ENCODE results near the gene BPHL. TPM values are rescaled to one million over a fixed set of nuclear protein-coding genes. Genes with fewer than 3 reads are reported as not detected.

The BPHL gene
- total and polyA plus RNA-seq, 2 of the 4 experiments (the other 2 are of a cell fraction): 14.7 to 16.3 TPM

GRCh38 chr6:3162565-3163247 lies 44.2 kb downstream of the BPHL start:
- H4K91ac ChIP-seq (ENCODE audit: insufficient read depth, low read depth, low read length): peak overlapping the region; percentile 36; the same call in 1 of the 2 replicates
- H4K8ac ChIP-seq (ENCODE audit: low read depth in 2 of 2, low read length in 2 of 2): peak overlapping the region; percentile 15 to 92
- peak overlapping the region; percentile 95 for H3K4me2 ChIP-seq (ENCODE audit: low read depth, low read length)
- H2BK5ac ChIP-seq (ENCODE audit: low read depth, low read length, poor library complexity, severe bottlenecking): peak overlapping the region; percentile 65
- no peak overlapping the region; the same call in 2 of the 3 replicates for H2BK15ac ChIP-seq (ENCODE audit: low read depth, low read length)
- peak overlapping the region; percentile 86 for H3K27ac ChIP-seq (ENCODE audit: insufficient read depth, low read length)
- peak overlapping the region; percentile 93 for H2AFZ ChIP-seq (replicated peaks; ENCODE audit: low read length, poor library complexity)
- peak overlapping the region; percentile 61 for H3K14ac ChIP-seq (replicated peaks; ENCODE audit: low read depth, low read length)
- 1% methylated on average over 20 of the region's 74 CpGs; no CpG with 5 or more reads in 1 of the 2 experiments for WGBS, 2 experiments (ENCODE audit: extremely low coverage in 2 of 2, insufficient read length in 1 of 2)
- ChIA-PET CTCF (no interaction called here), POLR2A (ENCODE audit: unreplicated experiment) (no interaction called here)
- dilution Hi-C loops (cut with HindIII; ENCODE audit: low sequenced_read_pairs, unreplicated experiment) (no loop called here), in situ Hi-C loops (cut with MboI; ENCODE audit: low sequenced_read_pairs) (no loop called here), intact Hi-C loops (cut with micrococcal nuclease) (loop anchor here (1.0 kb wide), 1 partner anchor 85 kb away; no protein-coding TSS in a partner anchor)
- no peak overlapping the region for H2BK20ac ChIP-seq (ENCODE audit: low read depth, low read length)
- peak overlapping the region; percentile 43 for H3K56ac ChIP-seq (ENCODE audit: extremely low read depth, insufficient read depth, low read length)
- peak overlapping the region; percentile 85 for H3K18ac ChIP-seq (ENCODE audit: low read depth, low read length)
- H2AK9ac ChIP-seq (replicated peaks; ENCODE audit: low read depth, low read length, poor library complexity): peak overlapping the region; percentile 83
- no peaks in the 10 kb centered on the region for H4K20me1 ChIP-seq (ENCODE audit: insufficient read depth, low read length)
- no TSS peak for BruUV-seq (replicated peaks)
- peaks cover 0 to 17% of the 10 kb centered on the region in 2 experiments; a peak in 2 of 4 replicates for H3K79me1 ChIP-seq (ENCODE audit: low read depth in 1 of 2, low read length in 2 of 2)
- ATAC-seq (ENCODE audit: low read depth) (peak; percentile 85), DNase-seq (peak; percentile 71)
- H3K27me3 ChIP-seq (ENCODE audit: control insufficient read depth, insufficient read depth, low read length): no peaks in the 10 kb centered on the region
- H3K23ac ChIP-seq (ENCODE audit: low read depth, low read length): peak overlapping the region; percentile 64; the same call in 1 of the 2 replicates
- H3K9me3 ChIP-seq (ENCODE audit: control insufficient read depth, insufficient read depth, low read length): no peaks in the 10 kb centered on the region
- no peaks in the 10 kb centered on the region for H3K36me3 ChIP-seq (ENCODE audit: control insufficient read depth, insufficient read depth, low read length)
- TF ChIP-seq RFX5 (IDR thresholded peaks at IDR 0.05; ENCODE audit: low read depth, low read length) (no peak), MXI1 (IDR thresholded peaks at IDR 0.05; ENCODE audit: borderline replicate concordance, low read depth, low read length) (no peak), POLR2A (IDR thresholded peaks at IDR 0.05; ENCODE audit: low read depth, low read length) (peak; percentile 23; the same call in 1 of the 2 replicates), MAFK (IDR thresholded peaks at IDR 0.05; ENCODE audit: low read depth, low read length) (no peak), CTCF (conservative IDR thresholded peaks at IDR 0.05; ENCODE audit: low read depth, low read length) (0 out of 2 replicates have a peak, but pooled peaks have one; percentile 15), RAD21 (IDR thresholded peaks at IDR 0.05; ENCODE audit: low read length) (peak; percentile 19; the same call in 1 of the 2 replicates), BHLHE40 (IDR thresholded peaks at IDR 0.05; ENCODE audit: low read depth, low read length) (no peak), CHD1 (IDR thresholded peaks at IDR 0.05; ENCODE audit: low read depth, low read length) (no peak), NFE2L2 (IDR thresholded peaks at IDR 0.05; ENCODE audit: low read depth, low read length) (no peak)
- H3K9ac ChIP-seq (ENCODE audit: low read depth, low read length): peak overlapping the region; percentile 88
- peak overlapping the region; percentile 82 for H3K4ac ChIP-seq (ENCODE audit: low read depth, low read length)
- peaks cover 2% of the 10 kb centered on the region for H3K4me1 ChIP-seq (ENCODE audit: control insufficient read depth, insufficient read depth, low read length)
- peak overlapping the region; percentile 89 for H3K4me3 ChIP-seq (ENCODE audit: insufficient read depth, low read depth, low read length)
- H2AK5ac ChIP-seq (ENCODE audit: low read depth, low read length): no peak overlapping the region
- peak overlapping the region; percentile 44 for H2BK120ac ChIP-seq (ENCODE audit: low read depth, low read length)
- H4K5ac ChIP-seq (ENCODE audit: low read depth, low read length): peak overlapping the region; percentile 82
- H3K9me1 ChIP-seq (ENCODE audit: insufficient read depth, low read length): peaks cover 5% of the 10 kb centered on the region; the same call in 1 of the 2 replicates

Data from IMR-90 (cell line).